ENCODE data around the gene GPATCH4. TPM values are rescaled to one million over a fixed set of nuclear protein-coding genes. Genes with fewer than 3 reads are reported as not detected.

Gene GPATCH4
- total and polyA plus RNA-seq, 4 donors: 7.6 to 23.6 (median 16.3) TPM

GRCh38 chr1:156544592-156545102 lies 56.6 kb downstream of the GPATCH4 start:
- Histone ChIP-seq H3K36me3 (ENCODE audit: control insufficient read depth in 4 of 4, insufficient read depth in 3 of 4, low read depth in 1 of 4, low read length in 3 of 4) (no peaks in the 10 kb centered on the region), H3K27ac (ENCODE audit: low read depth in 1 of 2, low read length in 2 of 2) (no peak overlapping the region), H3K4me3 (ENCODE audit: low read depth in 1 of 3, low read length in 3 of 3) (no peak overlapping the region), H3K4me1 (ENCODE audit: control insufficient read depth in 4 of 4, insufficient read depth in 4 of 4, low read length in 3 of 4) (no peaks in the 10 kb centered on the region), H3K9ac (ENCODE audit: low read depth in 1 of 2, low read length in 2 of 2) (no peak overlapping the region), H3K27me3 (ENCODE audit: control insufficient read depth in 4 of 4, insufficient read depth in 4 of 4, low read length in 3 of 4) (no peaks in the 10 kb centered on the region), H3K9me3 (ENCODE audit: control insufficient read depth in 4 of 4, low read length in 3 of 4) (no peaks in the 10 kb centered on the region)
- WGBS: over 99% methylated on average over 3 of the region's 3 CpGs
- no peak for DNase-seq (ENCODE audit: low spot score)
- TF ChIP-seq MAX (IDR thresholded peaks at IDR 0.05) (no peak), NR2F2 (IDR thresholded peaks at IDR 0.05) (no peak), ATF3 (IDR thresholded peaks at IDR 0.05) (no peak), REST (IDR thresholded peaks at IDR 0.05) (no peak), YY1 (IDR thresholded peaks at IDR 0.05) (no peak), CTCF (IDR thresholded peaks at IDR 0.05; ENCODE audit: low read depth, low read length, missing input control) (no peak), FOXA1 (IDR thresholded peaks at IDR 0.05) (no peak), FOXA2 (IDR thresholded peaks at IDR 0.05) (no peak), HNF4A (conservative IDR thresholded peaks at IDR 0.05) (no peak), RAD21 (IDR thresholded peaks at IDR 0.05) (no peak), ZBTB33 (IDR thresholded peaks at IDR 0.05) (no peak)

Other genes with a start within 250 kb of the GPATCH4 start
- 1 to 10 TPM; 1.0 to 3.5 TPM for gene RHBG, start 232.3 kb downstream of the GPATCH4 start, total RNA-seq
- 1 to 10 TPM in 1 of 2 donors, under 1 TPM in 1; 0.25 to 6.4 TPM for gene RHBG, start 232.3 kb downstream of the GPATCH4 start, polyA plus RNA-seq
- 1 to 10 TPM; 5.2 to 5.7 TPM for gene MEF2D, start 100.7 kb downstream of the GPATCH4 start, total RNA-seq
- gene MEF2D, start 100.7 kb downstream of the GPATCH4 start, polyA plus RNA-seq: 1 to 10 TPM; 3.4 to 7.6 TPM
- 1 to 10 TPM in 1 of 2 donors, under 1 TPM in 1; under 0.01 to 8.5 TPM for gene IQGAP3, start 28.9 kb downstream of the GPATCH4 start, total RNA-seq
- under 1 TPM; 0.11 to 0.75 TPM for gene IQGAP3, start 28.9 kb downstream of the GPATCH4 start, polyA plus RNA-seq
- gene TTC24, start 21.8 kb downstream of the GPATCH4 start, total RNA-seq: under 1 TPM; 0.08 to 0.14 TPM
- under 1 TPM in 1 of 2 donors, not detected in 1; 0.10 TPM for gene TTC24, start 21.8 kb downstream of the GPATCH4 start, polyA plus RNA-seq
- gene NAXE, start 9.7 kb downstream of the GPATCH4 start, total RNA-seq: 10 to 100 TPM; 20.6 to 35.0 TPM
- gene NAXE, start 9.7 kb downstream of the GPATCH4 start, polyA plus RNA-seq: 10 to 100 TPM; 58.9 to 73.8 TPM
- under 1 TPM in 1 of 2 donors, not detected in 1; 0.08 TPM for gene HAPLN2, start 17.9 kb upstream of the GPATCH4 start, total RNA-seq
- gene HAPLN2, start 17.9 kb upstream of the GPATCH4 start, polyA plus RNA-seq: under 1 TPM in 1 of 2 donors, not detected in 1; 0.03 TPM
- gene BCAN, start 40.6 kb upstream of the GPATCH4 start, total RNA-seq: not detected
- under 1 TPM in 1 of 2 donors, not detected in 1; 0.02 TPM for gene BCAN, start 40.6 kb upstream of the GPATCH4 start, polyA plus RNA-seq
- 1 to 10 TPM; 1.4 to 2.5 TPM for gene NES, start 75.9 kb upstream of the GPATCH4 start, total RNA-seq
- gene NES, start 75.9 kb upstream of the GPATCH4 start, polyA plus RNA-seq: 1 to 10 TPM in 1 of 2 donors, under 1 TPM in 1; 0.15 to 3.1 TPM
- under 1 TPM in 1 of 2 donors, not detected in 1; 0.14 TPM for gene CRABP2, start 104.1 kb upstream of the GPATCH4 start, total RNA-seq
- under 1 TPM in 1 of 2 donors, not detected in 1; 0.22 TPM for gene CRABP2, start 104.1 kb upstream of the GPATCH4 start, polyA plus RNA-seq
- 10 to 100 TPM in 1 of 2 donors, 1 to 10 TPM in 1; 6.9 to 13.5 TPM for gene METTL25B, start 127.0 kb upstream of the GPATCH4 start, total RNA-seq
- gene METTL25B, start 127.0 kb upstream of the GPATCH4 start, polyA plus RNA-seq: 10 to 100 TPM; 10.2 to 12.7 TPM
- gene ISG20L2, start 127.3 kb upstream of the GPATCH4 start, total RNA-seq: 1 to 10 TPM; 5.6 to 7.5 TPM
- 1 to 10 TPM; 6.0 to 9.9 TPM for gene ISG20L2, start 127.3 kb upstream of the GPATCH4 start, polyA plus RNA-seq
- 10 to 100 TPM; 26.2 to 47.4 TPM for gene MRPL24, start 139.6 kb upstream of the GPATCH4 start, total RNA-seq
- gene MRPL24, start 139.6 kb upstream of the GPATCH4 start, polyA plus RNA-seq: 100 to 1,000 TPM in 1 of 2 donors, 10 to 100 TPM in 1; 74.8 to 123 TPM
- 100 to 1,000 TPM; 120 to 148 TPM for gene HDGF, start 150.2 kb upstream of the GPATCH4 start, total RNA-seq
- 100 to 1,000 TPM in 1 of 2 donors, 10 to 100 TPM in 1; 41.7 to 119 TPM for gene HDGF, start 150.2 kb upstream of the GPATCH4 start, polyA plus RNA-seq
- 10 to 100 TPM in 1 of 2 donors, 1 to 10 TPM in 1; 8.8 to 10.7 TPM for gene PRCC, start 166.1 kb upstream of the GPATCH4 start, total RNA-seq
- 10 to 100 TPM; 17.9 to 19.3 TPM for gene PRCC, start 166.1 kb upstream of the GPATCH4 start, polyA plus RNA-seq
- gene SH2D2A, start 215.4 kb upstream of the GPATCH4 start, total RNA-seq: under 1 TPM; 0.14 to 0.17 TPM
- under 1 TPM; 0.32 to 0.38 TPM for gene SH2D2A, start 215.4 kb upstream of the GPATCH4 start, polyA plus RNA-seq

Data from liver (tissue), 9 donors.